Endothelial cell of umbilical vein (primary cell): ENCODE measurements around the gene GFAP. TPM values are rescaled to one million over a fixed set of nuclear protein-coding genes. Genes with fewer than 3 reads are reported as not detected.

Source experiments
- BruUV-seq: library from RNA; stranded (reverse); fragments of 400-500 nt; replicated peaks from 2 replicates; lab custom pipeline; 2021; lab: Mats Ljungman, UMichigan
- CTCF ChIA-PET: fragments of 300-600, 350-600 bp; sonication (Branson Sonifier 250); formaldehyde crosslinking; loops from one replicate; lab custom pipeline; 2021; ENCODE audit warnings: antibody characterized with exemption, inconsistent platforms; lab: Charles Lee
- POLR2A ChIA-PET: fragments of 300-600, 350-600 bp; sonication (Branson Sonifier 250); formaldehyde crosslinking; loops from one replicate; lab custom pipeline; 2021; ENCODE audit warnings: antibody characterized with exemption, inconsistent platforms; lab: Charles Lee
- DNase-seq: peaks from one replicate; pipeline ENCODE4 v3.0.0-alpha.2; 2011; ENCODE audit warnings: low read depth, low spot score
- FAIRE-seq: peaks from 2 replicates; lab custom pipeline; 2011; peaks lifted over from hg19 to GRCh38; lab: Jason Lieb, UNC
- H2AFZ ChIP-seq: 2 replicates; pipeline ENCODE4 v1.6.0; 2012; ENCODE audit warnings: low read depth, low read length, control low read depth, inconsistent platforms
- H3K27ac ChIP-seq: 2 replicates; pipeline ENCODE4 v1.5.1; 2011; ENCODE audit warnings: low read depth, mild to moderate bottlenecking, control low read depth, low read length, moderate library complexity; ENCODE audit not compliant: insufficient read depth
- H3K27me3 ChIP-seq, 2 experiments: 2 replicates each; pipeline versions ENCODE4 v1.6.0 to v1.6.1; 2011; ENCODE audit warnings: low read length in 2 of 2, mixed read lengths in 1 of 2; ENCODE audit not compliant: control insufficient read depth in 2 of 2, insufficient read depth in 2 of 2
- H3K36me3 ChIP-seq, 2 experiments: 2 replicates in 1 of 2; 3 replicates in 1 of 2; pipeline ENCODE4 v1.5.1; 2011; ENCODE audit warnings: low read length in 2 of 2, mild to moderate bottlenecking in 1 of 2, moderate library complexity in 1 of 2; ENCODE audit not compliant: control insufficient read depth in 2 of 2, insufficient read depth in 2 of 2; ENCODE audit errors: extremely low read depth in 1 of 2
- H3K4me1 ChIP-seq: 3 replicates; pipeline ENCODE4 v1.5.1; 2011; ENCODE audit warnings: mild to moderate bottlenecking, low read length; ENCODE audit not compliant: control insufficient read depth, insufficient read depth; ENCODE audit errors: extremely low read depth
- H3K4me2 ChIP-seq: 2 replicates; pipeline ENCODE4 v1.6.1; 2011; ENCODE audit warnings: low read length, control low read depth, mixed read lengths; ENCODE audit not compliant: insufficient read depth
- H3K4me3 ChIP-seq, 3 experiments: fragments of 200-600 bp in 1 of 3; sonication (generic), shearing (Covaris generic) in 1 of 3; replicated peaks in 1 of 3; 2 replicates each; pipeline ENCODE4 v1.5.1; 2011 to 2016; ENCODE audit warnings: control low read depth in 3 of 3, low read length in 3 of 3, mild to moderate bottlenecking in 2 of 3, inconsistent platforms in 1 of 3, low read depth in 1 of 3, moderate library complexity in 1 of 3; ENCODE audit not compliant: insufficient read depth in 1 of 3
- H3K79me2 ChIP-seq: 2 replicates; pipeline ENCODE4 v1.6.0; 2012; ENCODE audit warnings: low read length, inconsistent platforms; ENCODE audit not compliant: control insufficient read depth, insufficient read depth
- H3K9ac ChIP-seq: replicated peaks from 2 replicates; pipeline ENCODE3; 2011; ENCODE audit warnings: low read length, control low read depth; ENCODE audit not compliant: insufficient read depth; ENCODE audit errors: extremely low read depth
- H3K9me1 ChIP-seq: replicated peaks from 3 replicates; pipeline ENCODE4 v1.6.0; 2011; ENCODE audit warnings: mild to moderate bottlenecking, low read length; ENCODE audit not compliant: control insufficient read depth, insufficient read depth; ENCODE audit errors: extremely low read depth
- H3K9me3 ChIP-seq: replicated peaks from 2 replicates; pipeline ENCODE4 v1.5.1; 2012; ENCODE audit warnings: low read length, inconsistent platforms; ENCODE audit not compliant: control insufficient read depth, insufficient read depth
- H4K20me1 ChIP-seq: replicated peaks from 2 replicates; pipeline ENCODE3; 2011; ENCODE audit warnings: mild to moderate bottlenecking, low read length; ENCODE audit not compliant: control insufficient read depth, insufficient read depth; ENCODE audit errors: extremely low read depth
- CTCF ChIP-seq, 2 donors: IDR thresholded peaks; 1 replicate in 1 of 2; 2 replicates in 1 of 2; pipeline ENCODE4 v1.5.1; 2011; ENCODE audit warnings: low read length in 2 of 2, mild to moderate bottlenecking in 2 of 2, moderate library complexity in 2 of 2, control low read depth in 1 of 2, inconsistent platforms in 1 of 2, low read depth in 1 of 2; ENCODE audit not compliant: insufficient read depth in 1 of 2; ENCODE audit errors: extremely low read depth in 1 of 2
- EZH2 ChIP-seq: IDR thresholded peaks from 2 replicates; pipeline ENCODE4 v1.6.1; 2012; ENCODE audit warnings: borderline replicate concordance, low read depth, mild to moderate bottlenecking, moderate library complexity, low read length, inconsistent platforms; ENCODE audit not compliant: severe bottlenecking
- FOS ChIP-seq: IDR thresholded peaks from 2 replicates; pipeline ENCODE4 v1.6.1; 2011; ENCODE audit warnings: mild to moderate bottlenecking, low read length, moderate library complexity, borderline replicate concordance; ENCODE audit not compliant: insufficient read depth
- GATA2 ChIP-seq: IDR thresholded peaks from 2 replicates; pipeline ENCODE4 v1.7.0; 2011; ENCODE audit warnings: low read depth, mild to moderate bottlenecking, moderate library complexity, mixed read lengths, low read length; ENCODE audit not compliant: insufficient read length, insufficient read depth
- JUN ChIP-seq: IDR thresholded peaks from 2 replicates; pipeline ENCODE4 v1.6.1; 2011; ENCODE audit warnings: borderline replicate concordance, low read depth; ENCODE audit not compliant: insufficient read length, insufficient read depth
- MAX ChIP-seq: IDR thresholded peaks from 2 replicates; pipeline ENCODE4 v1.6.1; 2011; ENCODE audit not compliant: insufficient read depth, insufficient read length
- MYC ChIP-seq: IDR thresholded peaks from one replicate; pipeline ENCODE4 v1.6.1; 2011; ENCODE audit warnings: mild to moderate bottlenecking, low read depth, low read length
- POLR2A ChIP-seq: IDR thresholded peaks from 2 replicates; pipeline ENCODE4 v1.6.1; 2012; ENCODE audit warnings: low read depth, mild to moderate bottlenecking, control low read depth, low read length
- POLR2AphosphoS5 ChIP-seq: IDR thresholded peaks from 2 replicates; pipeline ENCODE4 v1.6.1; 2012; ENCODE audit warnings: low read depth, mild to moderate bottlenecking, control low read depth, low read length, moderate library complexity; ENCODE audit not compliant: insufficient read depth
- dilution Hi-C: fragments of 300-500 bp; cut with MboI; formaldehyde crosslinking; loops from one replicate; pipeline ENCODE4 v1.15.0; 2019; ENCODE audit warnings: low sequenced_read_pairs; ENCODE audit not compliant: extremely low pct_ligation_motif_present
- intact Hi-C: fragments of 100-400 bp; cut with micrococcal nuclease; formaldehyde crosslinking; loops from one replicate; pipeline ENCODE4 v1.10.0; 2022
- polyA plus RNA-seq, 4 experiments: library from polyadenylated mRNA; depleted of rRNA in 3 of 4; stranded (reverse) in 3 of 4; unstranded in 1 of 4; fragments of >200 nt; gene quantifications; 2 replicates each; pipeline versions ENCODE4 v1.2.1 to v1.2.3, GENCODE V29; 2011 to 2012; ENCODE audit warnings: missing spikeins in 1 of 4
- total RNA-seq: library from RNA; stranded (reverse); gene quantifications from 2 replicates; pipeline ENCODE4 v1.2.3, GENCODE V29; 2021

Gene GFAP
- total and polyA plus RNA-seq, 2 donors (not counting 3 experiments of a cell fraction or from before 2014, with no cell fraction given) = 0.07 to 0.42 TPM

DNA sequence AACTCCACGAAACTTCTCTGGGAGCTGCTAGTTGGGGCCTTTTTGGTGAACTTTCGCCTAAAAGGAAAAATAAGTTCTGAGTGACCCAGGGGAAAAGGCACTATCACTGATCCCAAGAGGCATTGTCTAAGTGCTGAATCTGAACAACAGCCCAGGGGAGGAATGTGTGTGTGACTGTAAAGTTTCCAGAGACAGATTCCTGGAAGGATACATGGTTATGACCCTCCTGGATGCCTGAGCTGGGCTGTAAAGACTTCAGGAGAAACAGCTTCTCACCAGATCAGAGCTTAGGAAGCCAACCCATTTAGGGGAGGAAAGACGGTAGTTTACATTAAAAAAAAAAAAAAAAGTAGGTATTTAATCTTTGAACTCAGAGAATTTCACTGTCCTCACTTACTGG, 47.5 kb downstream of the GFAP start:
- H4K20me1 ChIP-seq = no peaks in the 10 kb centered on the region
- H3K79me2 ChIP-seq = no peaks in the 10 kb centered on the region
- no peaks in the 10 kb centered on the region for H3K9me1 ChIP-seq
- DNase-seq (no peak), FAIRE-seq (no peak)
- H3K4me2 ChIP-seq = no peak overlapping the region
- ChIA-PET CTCF (interaction anchor here (5.9 to 16.1 kb wide), 2 partner anchors 11 to 92 kb away, joined by 40 to 368 read pairs; no protein-coding TSS in a partner anchor), POLR2A (interaction anchor here (0.7 kb wide), 1 partner anchor 84 kb away, joined by 6 read pairs; no protein-coding TSS in a partner anchor)
- no peaks in the 10 kb centered on the region for H3K27me3 ChIP-seq
- dilution Hi-C loops = loop anchor here (25.0 kb wide), 1 partner anchor 106 kb away; the partner anchor contains the start of gene ADAM11
- no peaks in the 10 kb centered on the region for H3K9me3 ChIP-seq
- H3K36me3 ChIP-seq = peaks cover 18 to 31% of the 10 kb centered on the region in 2 experiments
- no peak overlapping the region for H3K9ac ChIP-seq
- intact Hi-C loops = no loop called here
- H3K27ac ChIP-seq = no peak overlapping the region
- H2AFZ ChIP-seq = no peak overlapping the region
- H3K4me3 ChIP-seq = no peak overlapping the region
- peaks cover 23% of the 10 kb centered on the region for H3K4me1 ChIP-seq
- BruUV-seq = no TSS peak
- TF ChIP-seq EZH2 = no peak
- no peak for TF ChIP-seq POLR2A
- TF ChIP-seq MAX = no peak
- no peak for TF ChIP-seq FOS
- no peak for TF ChIP-seq MYC
- no peak for TF ChIP-seq GATA2
- no peak for TF ChIP-seq CTCF (IDR thresholded peaks at IDR 0.05; ENCODE audit: extremely low read depth in 1 of 2, insufficient read depth in 1 of 2, low read depth in 1 of 2, low read length in 2 of 2)
- TF ChIP-seq JUN = no peak
- no peak for TF ChIP-seq POLR2AphosphoS5
